Body of pancreas (tissue), 4 donors: ENCODE results near the gene HLA-B.
A peak's percentile ranks its signal among the peaks of the same experiment; 100 is the strongest.

ENCODE experiments used
- POLR2A ChIP-seq, 3 donors: fragments of 450-650 bp; IDR thresholded peaks; one replicate each; pipeline ENCODE4 v1.6.1; 2016; ENCODE audit warnings: antibody characterized with exemption in 3 of 3, mild to moderate bottlenecking in 2 of 3
- TF ChIP-seq, protein P1 (sequence below), 7 experiments: fragments of 450-650 bp in 4 of 7; fragments of 200-600 bp in 3 of 7; sonication (generic) in 3 of 7; IDR thresholded peaks; one replicate each; pipeline ENCODE4 v1.5.1; 2016 to 2019; ENCODE audit warnings: antibody characterized with exemption in 7 of 7

DNA sequence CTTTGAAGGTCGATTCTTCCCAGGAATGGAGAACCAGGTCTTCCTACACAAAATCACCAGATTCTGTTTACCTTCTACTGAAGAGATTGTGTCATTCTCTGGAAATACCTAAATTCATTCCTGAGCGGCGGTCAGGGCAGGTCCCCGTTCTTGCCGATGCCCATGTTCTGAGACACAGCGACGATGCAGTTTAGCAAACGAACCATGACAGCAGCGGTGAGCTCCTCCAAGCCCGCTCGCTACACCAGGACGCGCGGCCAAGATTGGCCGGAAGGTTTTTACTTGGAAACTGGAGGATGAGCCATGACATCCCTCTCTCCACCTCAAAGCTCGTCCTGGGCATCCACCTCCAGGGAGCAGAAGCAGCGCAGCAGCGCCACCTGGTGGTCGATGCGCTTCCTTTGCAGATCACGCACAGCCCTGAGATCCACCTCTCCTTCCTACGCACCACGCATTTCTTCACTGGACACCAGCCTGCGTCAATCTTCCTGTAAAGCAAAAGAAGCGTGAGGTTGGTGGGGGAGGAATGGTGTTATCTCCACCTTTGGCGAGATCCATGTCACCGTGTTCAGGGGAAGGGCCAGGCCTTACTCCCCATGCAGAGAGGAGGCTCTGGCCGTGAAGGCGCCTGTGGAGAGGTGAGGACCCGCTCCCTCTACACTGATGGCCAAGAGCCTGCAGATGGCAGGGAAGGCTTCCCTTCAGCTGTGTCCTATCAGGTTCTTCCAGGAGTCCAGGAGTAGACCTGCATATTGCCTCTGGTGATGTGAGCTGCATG, 9.9 kb upstream of the HLA-B start:
- TF ChIP-seq, protein P1, sequence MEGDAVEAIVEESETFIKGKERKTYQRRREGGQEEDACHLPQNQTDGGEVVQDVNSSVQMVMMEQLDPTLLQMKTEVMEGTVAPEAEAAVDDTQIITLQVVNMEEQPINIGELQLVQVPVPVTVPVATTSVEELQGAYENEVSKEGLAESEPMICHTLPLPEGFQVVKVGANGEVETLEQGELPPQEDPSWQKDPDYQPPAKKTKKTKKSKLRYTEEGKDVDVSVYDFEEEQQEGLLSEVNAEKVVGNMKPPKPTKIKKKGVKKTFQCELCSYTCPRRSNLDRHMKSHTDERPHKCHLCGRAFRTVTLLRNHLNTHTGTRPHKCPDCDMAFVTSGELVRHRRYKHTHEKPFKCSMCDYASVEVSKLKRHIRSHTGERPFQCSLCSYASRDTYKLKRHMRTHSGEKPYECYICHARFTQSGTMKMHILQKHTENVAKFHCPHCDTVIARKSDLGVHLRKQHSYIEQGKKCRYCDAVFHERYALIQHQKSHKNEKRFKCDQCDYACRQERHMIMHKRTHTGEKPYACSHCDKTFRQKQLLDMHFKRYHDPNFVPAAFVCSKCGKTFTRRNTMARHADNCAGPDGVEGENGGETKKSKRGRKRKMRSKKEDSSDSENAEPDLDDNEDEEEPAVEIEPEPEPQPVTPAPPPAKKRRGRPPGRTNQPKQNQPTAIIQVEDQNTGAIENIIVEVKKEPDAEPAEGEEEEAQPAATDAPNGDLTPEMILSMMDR (IDR thresholded peaks at IDR 0.05): peak; percentile 83 to 98 (median 92)
- no peak for TF ChIP-seq POLR2A (IDR thresholded peaks at IDR 0.05)
